Panc1 (cell line): ENCODE measurements around the gene GSK3B. TPM values are rescaled to one million over a fixed set of nuclear protein-coding genes. Genes with fewer than 3 reads are reported as not detected.

Experiments
- ATAC-seq: fragments of 200-7000 bp; cut with Tn5 transposase; 2 replicates; pipeline ENCODE4 v1.9.1; 2020; ENCODE audit warnings: mild to moderate bottlenecking, moderate library complexity
- BruUV-seq: library from RNA; stranded (reverse); fragments of 400-500 nt; replicated peaks from 2 replicates; lab custom pipeline; 2021; lab: Mats Ljungman, UMichigan
- CTCF ChIA-PET: fragments of 300-600 bp; sonication (Branson Sonifier 250); formaldehyde crosslinking; loops from one replicate; lab custom pipeline; 2022; ENCODE audit warnings: antibody characterized with exemption; lab: Charles Lee
- POLR2A ChIA-PET: fragments of 300-600 bp; sonication (Branson Sonifier 250); formaldehyde crosslinking; loops from one replicate; lab custom pipeline; 2022; ENCODE audit warnings: antibody characterized with exemption; lab: Charles Lee
- DNase-seq: peaks from one replicate; pipeline ENCODE4 v3.0.0-alpha.2; 2010; ENCODE audit warnings: low read depth, low spot score
- H3K27ac ChIP-seq: 2 replicates; pipeline ENCODE4 v1.5.1; 2011; ENCODE audit warnings: mild to moderate bottlenecking, low read length, inconsistent platforms
- H3K27me3 ChIP-seq: fragments of 200-500 bp; sonication (Bioruptor generic); 2 replicates; pipeline ENCODE4 v1.6.0; 2014; ENCODE audit warnings: low read length, inconsistent platforms; ENCODE audit not compliant: control insufficient read depth, insufficient read depth
- H3K36me3 ChIP-seq: fragments of 200-500 bp; sonication (Bioruptor generic); 2 replicates; pipeline ENCODE4 v1.5.1; 2014; ENCODE audit warnings: inconsistent platforms, mild to moderate bottlenecking, low read length, moderate library complexity; ENCODE audit not compliant: control insufficient read depth, insufficient read depth
- H3K4me1 ChIP-seq: 2 replicates; pipeline ENCODE4 v1.5.1; 2011; ENCODE audit warnings: inconsistent platforms, mild to moderate bottlenecking, low read length, moderate library complexity; ENCODE audit not compliant: control insufficient read depth, insufficient read depth
- H3K4me3 ChIP-seq, 2 experiments: 2 replicates each; pipeline ENCODE4 v1.5.1; 2011 to 2012; ENCODE audit warnings: low read depth in 2 of 2, low read length in 2 of 2, mild to moderate bottlenecking in 2 of 2, inconsistent platforms in 1 of 2, moderate library complexity in 1 of 2
- H3K9me3 ChIP-seq: fragments of 200-500 bp; sonication (Bioruptor generic); 2 replicates; pipeline ENCODE4 v1.5.1; 2014; ENCODE audit warnings: low read depth, mild to moderate bottlenecking, inconsistent platforms, low read length, moderate library complexity; ENCODE audit not compliant: control insufficient read depth, insufficient read depth
- CTCF ChIP-seq: fragments of 450-650 bp; IDR thresholded peaks from 2 replicates; pipeline ENCODE4 v1.5.1; 2017; ENCODE audit warnings: mild to moderate bottlenecking
- POLR2AphosphoS5 ChIP-seq: IDR thresholded peaks from 2 replicates; pipeline ENCODE4 v1.6.1; 2012; ENCODE audit warnings: mild to moderate bottlenecking, low read depth, low read length, moderate library complexity
- REST ChIP-seq, 2 experiments: IDR thresholded peaks; 2 replicates each; pipeline ENCODE4 v1.6.1; 2011 to 2012; ENCODE audit warnings: low read depth in 2 of 2, control low read depth in 1 of 2, low read length in 1 of 2, mild to moderate bottlenecking in 1 of 2, moderate library complexity in 1 of 2; ENCODE audit not compliant: insufficient read depth in 1 of 2
- SIN3A ChIP-seq: IDR thresholded peaks from 2 replicates; pipeline ENCODE4 v1.6.1; 2012; ENCODE audit warnings: low read depth, mild to moderate bottlenecking, low read length, moderate library complexity, borderline replicate concordance; ENCODE audit not compliant: insufficient read depth
- TCF7L2 ChIP-seq: IDR thresholded peaks from 2 replicates; pipeline ENCODE4 v1.6.1; 2011; ENCODE audit warnings: mild to moderate bottlenecking, low read depth, low read length, inconsistent platforms
- in situ Hi-C: cut with HindIII; loops from 2 replicates; pipeline ENCODE4 v1.10.0; 2016; ENCODE audit warnings: low sequenced_read_pairs, low pct_unique_long_range_greater_than_20kb
- intact Hi-C: fragments of 100-400 bp; cut with micrococcal nuclease; formaldehyde crosslinking; loops from one replicate; pipeline ENCODE4 v1.10.0; 2022; ENCODE audit not compliant: unreplicated experiment
- total RNA-seq: library from RNA; stranded (reverse); gene quantifications from one replicate; pipeline ENCODE4 v1.2.1, GENCODE V29; 2021; ENCODE audit not compliant: unreplicated experiment

The GSK3B gene
- total RNA-seq, 1 experiment from 2014 or later: 35.3 TPM

GRCh38 chr3:119779731-119780383, 314.4 kb downstream of the GSK3B start:
- H3K4me3 ChIP-seq: no peak overlapping the region
- in situ Hi-C loops: no loop called here
- POLR2A ChIA-PET: no interaction called here
- no peaks in the 10 kb centered on the region for H3K27me3 ChIP-seq
- no peaks in the 10 kb centered on the region for H3K4me1 ChIP-seq
- CTCF ChIA-PET: interaction anchor here (0.7 kb wide), 1 partner anchor 1976 kb away, joined by 6 read pairs; no protein-coding TSS in a partner anchor
- no peak for DNase-seq
- ATAC-seq: no peak
- H3K27ac ChIP-seq: no peak overlapping the region
- H3K36me3 ChIP-seq: no peaks in the 10 kb centered on the region
- TF ChIP-seq POLR2AphosphoS5 (no peak), TCF7L2 (no peak), CTCF (no peak), SIN3A (no peak), REST (IDR thresholded peaks at IDR 0.05; ENCODE audit: insufficient read depth in 1 of 2, low read depth in 2 of 2, low read length in 1 of 2) (no peak)
- intact Hi-C loops: no loop called here
- BruUV-seq: no TSS peak
- no peaks in the 10 kb centered on the region for H3K9me3 ChIP-seq

DNA sequence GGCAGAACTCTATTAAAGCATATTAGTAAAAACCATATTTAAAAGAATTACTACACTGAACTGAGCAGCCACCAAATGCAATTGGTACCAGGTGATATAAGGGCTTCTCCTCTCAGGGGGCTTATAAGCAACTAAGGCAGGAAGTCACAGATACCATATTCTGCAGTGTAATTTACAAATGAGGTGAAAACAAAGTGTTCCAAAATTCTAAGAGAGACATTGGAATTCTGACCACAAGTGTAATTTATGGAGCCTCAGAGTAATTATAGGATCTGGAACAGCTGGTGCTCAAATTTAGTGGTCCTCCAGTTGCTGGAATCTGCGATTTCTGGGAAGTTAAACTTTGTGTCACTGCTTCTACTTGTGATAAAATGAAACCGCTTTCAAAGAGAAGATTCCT, 315.4 kb downstream of the GSK3B start:
- BruUV-seq: no TSS peak
- Histone ChIP-seq H3K4me1 (no peaks in the 10 kb centered on the region), H3K36me3 (no peaks in the 10 kb centered on the region), H3K9me3 (no peaks in the 10 kb centered on the region), H3K4me3 (no peak overlapping the region), H3K27ac (no peak overlapping the region), H3K27me3 (peaks cover 2% of the 10 kb centered on the region; the same call in 1 of the 2 replicates)
- TF ChIP-seq SIN3A (no peak), TCF7L2 (no peak), REST (IDR thresholded peaks at IDR 0.05; ENCODE audit: insufficient read depth in 1 of 2, low read depth in 2 of 2, low read length in 1 of 2) (no peak), POLR2AphosphoS5 (no peak), CTCF (no peak)
- ATAC-seq (no peak), DNase-seq (no peak)
- ChIA-PET CTCF (no interaction called here), POLR2A (no interaction called here)
- in situ Hi-C loops (no loop called here), intact Hi-C loops (no loop called here)
